Neuronal stem cell (in vitro differentiated cells): ENCODE measurements around the gene POLG.

Source experiments
- DNase-seq: peaks from one replicate; pipeline ENCODE4 v3.0.0-alpha.2; 2013; ENCODE audit warnings: low spot score
- H2AFZ ChIP-seq: one replicate; pipeline ENCODE4 v1.6.1; 2013; ENCODE audit warnings: mild to moderate bottlenecking, low read length, inconsistent platforms
- H2AK5ac ChIP-seq: 2 replicates; pipeline ENCODE4 v1.6.1; 2013; ENCODE audit warnings: low read depth, mild to moderate bottlenecking, inconsistent platforms, low read length, moderate library complexity, mixed read lengths
- H2BK120ac ChIP-seq: 2 replicates; pipeline ENCODE4 v1.6.1; 2013; ENCODE audit warnings: low read depth, mild to moderate bottlenecking, inconsistent platforms, low read length, moderate library complexity, mixed read lengths
- H2BK12ac ChIP-seq: one replicate; pipeline ENCODE4 v1.6.1; 2013; ENCODE audit warnings: low read length, inconsistent platforms
- H2BK15ac ChIP-seq: 2 replicates; pipeline ENCODE4 v1.6.1; 2013; ENCODE audit warnings: mild to moderate bottlenecking, low read length, inconsistent platforms, mixed read lengths
- H2BK5ac ChIP-seq: one replicate; pipeline ENCODE4 v1.6.1; 2013; ENCODE audit warnings: inconsistent platforms, mild to moderate bottlenecking, low read length, moderate library complexity
- H3K14ac ChIP-seq: one replicate; pipeline ENCODE4 v1.6.1; 2013; ENCODE audit warnings: low read length, inconsistent platforms
- H3K18ac ChIP-seq: 2 replicates; pipeline ENCODE4 v1.6.1; 2013; ENCODE audit warnings: low read length, inconsistent platforms
- H3K23ac ChIP-seq: 2 replicates; pipeline ENCODE4 v1.6.1; 2013; ENCODE audit warnings: low read depth, mild to moderate bottlenecking, mixed read lengths, low read length, inconsistent platforms; ENCODE audit not compliant: poor library complexity
- H3K27ac ChIP-seq: replicated peaks from 3 replicates; pipeline ENCODE4 v1.5.1; 2013; ENCODE audit warnings: low read length, inconsistent platforms
- H3K27me3 ChIP-seq, 3 experiments: 2 replicates each; pipeline ENCODE4 v1.6.1; 2013; ENCODE audit warnings: low read length in 3 of 3, mild to moderate bottlenecking in 2 of 3, inconsistent platforms in 1 of 3, low read depth in 1 of 3, mixed read lengths in 1 of 3, moderate library complexity in 1 of 3; ENCODE audit not compliant: control insufficient read depth in 3 of 3, insufficient read depth in 3 of 3
- H3K36me3 ChIP-seq, 2 donors: replicated peaks in 1 of 2; 2 replicates each; pipeline ENCODE4 v1.6.1; 2013; ENCODE audit warnings: low read length in 2 of 2; ENCODE audit not compliant: control insufficient read depth in 2 of 2, insufficient read depth in 2 of 2
- H3K4ac ChIP-seq: 2 replicates; pipeline ENCODE4 v1.6.1; 2013; ENCODE audit warnings: inconsistent platforms, mild to moderate bottlenecking, low read length, moderate library complexity
- H3K4me1 ChIP-seq, 2 donors: 1 replicate in 1 of 2; 2 replicates in 1 of 2; pipeline ENCODE4 v1.6.1; 2013; ENCODE audit warnings: low read length in 2 of 2, low read depth in 1 of 2; ENCODE audit not compliant: control insufficient read depth in 2 of 2, insufficient read depth in 1 of 2
- H3K4me2 ChIP-seq: one replicate; pipeline ENCODE4 v1.6.1; 2013; ENCODE audit warnings: mild to moderate bottlenecking, low read length, inconsistent platforms; ENCODE audit not compliant: insufficient read depth, poor library complexity, severe bottlenecking
- H3K4me3 ChIP-seq, 2 donors: 2 replicates each; pipeline ENCODE4 v1.5.1; 2013; ENCODE audit warnings: low read length in 2 of 2, mild to moderate bottlenecking in 2 of 2, inconsistent platforms in 1 of 2, moderate library complexity in 1 of 2
- H3K79me1 ChIP-seq: one replicate; pipeline ENCODE4 v1.6.1; 2013; ENCODE audit warnings: low read depth, mild to moderate bottlenecking, inconsistent platforms, low read length, moderate library complexity
- H3K9ac ChIP-seq: one replicate; pipeline ENCODE4 v1.6.1; 2013; ENCODE audit warnings: mild to moderate bottlenecking, low read depth, low read length, inconsistent platforms; ENCODE audit not compliant: poor library complexity
- H3K9me3 ChIP-seq, 2 donors: replicated peaks in 1 of 2; 2 replicates each; pipeline versions ENCODE3 to v1.6.1; 2013; ENCODE audit warnings: low read length in 2 of 2, mild to moderate bottlenecking in 2 of 2, inconsistent platforms in 1 of 2, low read depth in 1 of 2, mixed read lengths in 1 of 2, moderate library complexity in 1 of 2; ENCODE audit not compliant: control insufficient read depth in 2 of 2, insufficient read depth in 1 of 2
- H4K8ac ChIP-seq: one replicate; pipeline ENCODE4 v1.6.1; 2013; ENCODE audit warnings: low read depth, mild to moderate bottlenecking, inconsistent platforms, low read length, moderate library complexity
- H4K91ac ChIP-seq: one replicate; pipeline ENCODE4 v1.6.1; 2013; ENCODE audit warnings: low read length, low read depth, mild to moderate bottlenecking, inconsistent platforms; ENCODE audit not compliant: poor library complexity
- WGBS, 2 donors: extraction: QIAGEN DNeasy Blood & Tissue Kit; methylation state at CpG; one replicate each; pipeline ENCODE4 v1.1.7; 2013; ENCODE audit warnings: missing lambda C conversion rate in 2 of 2, mixed read lengths in 1 of 2; ENCODE audit not compliant: insufficient read length in 2 of 2, insufficient replicate concordance in 1 of 2; ENCODE audit errors: extremely low coverage in 2 of 2; 5-methylcytosine and 5-hydroxymethylcytosine counted together

POLG gene

DNA sequence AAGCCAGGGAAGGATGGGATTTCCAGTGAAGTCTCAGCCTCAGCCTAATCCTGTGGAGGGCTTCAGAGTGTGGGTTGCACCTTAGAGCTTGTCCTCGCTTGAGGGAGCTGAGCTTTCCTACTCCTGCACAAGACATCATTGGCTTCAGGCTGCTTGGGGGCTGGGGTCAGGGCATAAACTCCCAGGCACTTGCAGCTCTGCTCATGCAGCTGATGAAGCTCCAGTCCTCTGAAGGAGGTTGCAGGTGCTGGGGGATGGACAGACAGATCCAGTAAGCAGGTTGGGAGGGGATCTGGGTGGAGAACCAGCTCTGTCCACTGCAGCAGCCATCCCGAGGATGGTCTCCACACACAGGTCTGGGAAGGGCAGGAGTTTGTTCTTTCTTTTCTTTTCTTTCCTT lies 19.4 kb upstream of the POLG start:
- no peak for DNase-seq
- Histone ChIP-seq H2BK5ac (no peak overlapping the region), H3K9ac (no peak overlapping the region), H3K4me3 (no peak overlapping the region), H2BK12ac (no peak overlapping the region), H3K4me1 (no peaks in the 10 kb centered on the region), H3K27me3 (peaks cover 7 to 78% (median 27%) of the 10 kb centered on the region in 3 experiments), H3K36me3 (no peaks in the 10 kb centered on the region), H2AFZ (no peak overlapping the region), H4K91ac (peak overlapping the region; percentile 60), H3K23ac (no peak overlapping the region), H2AK5ac (no peak overlapping the region), H3K14ac (no peak overlapping the region), H3K27ac (no peak overlapping the region), H4K8ac (peak overlapping the region; percentile 53), H2BK120ac (no peak overlapping the region), H2BK15ac (no peak overlapping the region), H3K79me1 (no peaks in the 10 kb centered on the region), H3K4me2 (no peak overlapping the region), H3K9me3 (no peaks in the 10 kb centered on the region), H3K18ac (peak overlapping the region; percentile 70), H3K4ac (no peak overlapping the region)
- no CpG with 5 or more reads among the region's 2 CpGs for WGBS, 2 donors

DNA sequence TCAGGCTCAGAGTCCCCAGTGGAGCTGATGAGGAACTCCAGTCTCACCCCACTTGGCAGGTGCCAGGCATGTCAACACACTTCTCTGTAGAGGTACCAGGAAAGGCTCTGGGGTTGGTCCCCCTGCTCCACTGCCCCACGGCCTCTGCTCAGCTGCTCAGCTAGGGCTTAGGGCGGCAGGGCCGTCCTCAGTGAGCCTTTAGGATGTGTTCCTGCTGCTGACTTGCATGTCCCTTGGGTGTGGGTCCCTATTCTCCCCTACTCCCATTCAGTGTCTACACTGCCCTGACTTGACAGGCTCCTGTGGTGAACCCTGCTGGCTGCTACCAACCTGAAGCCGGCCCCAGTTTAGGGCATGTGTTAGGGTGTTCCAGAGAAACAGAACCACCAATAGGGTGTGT lies 17.9 kb upstream of the POLG start:
- no peak overlapping the region for H4K8ac ChIP-seq
- H3K4me2 ChIP-seq = no peak overlapping the region
- H3K4me3 ChIP-seq = no peak overlapping the region
- no peak overlapping the region for H2AK5ac ChIP-seq
- H3K27ac ChIP-seq = no peak overlapping the region
- no peak overlapping the region for H2BK15ac ChIP-seq
- H2AFZ ChIP-seq = no peak overlapping the region
- H2BK5ac ChIP-seq = no peak overlapping the region
- H3K14ac ChIP-seq = no peak overlapping the region
- H3K4me1 ChIP-seq = no peaks in the 10 kb centered on the region
- H3K4ac ChIP-seq = no peak overlapping the region
- no CpG with 5 or more reads among the region's 4 CpGs for WGBS, 2 donors
- no peaks in the 10 kb centered on the region for H3K36me3 ChIP-seq
- H2BK12ac ChIP-seq = no peak overlapping the region
- no peaks in the 10 kb centered on the region for H3K79me1 ChIP-seq
- no peak for DNase-seq
- H3K18ac ChIP-seq = peak overlapping the region; percentile 5
- no peak overlapping the region for H4K91ac ChIP-seq
- no peak overlapping the region for H3K9ac ChIP-seq
- no peaks in the 10 kb centered on the region for H3K9me3 ChIP-seq
- no peak overlapping the region for H2BK120ac ChIP-seq
- no peak overlapping the region for H3K23ac ChIP-seq
- peaks cover 0 to 77% (median 15%) of the 10 kb centered on the region in 3 experiments for H3K27me3 ChIP-seq

DNA sequence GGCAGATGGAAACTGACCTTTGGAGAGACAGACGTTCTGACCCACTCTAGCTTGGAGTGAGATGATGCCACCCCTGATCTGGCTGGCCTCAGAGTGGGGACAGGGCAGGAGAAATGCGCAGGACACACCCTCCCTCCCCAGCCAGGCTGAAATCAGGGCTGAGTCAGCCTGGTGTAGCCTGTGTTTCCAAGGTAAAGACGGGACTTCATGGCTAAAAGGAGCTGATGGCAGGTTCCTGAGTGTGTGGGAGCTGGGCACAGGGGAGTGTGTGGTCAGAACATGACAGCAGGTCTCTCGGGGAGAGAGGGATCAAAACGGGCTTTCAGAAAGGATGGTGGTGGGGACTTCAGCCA lies 14.6 kb upstream of the POLG start:
- WGBS, 2 donors = no CpG with 5 or more reads among the region's 5 CpGs
- peaks cover 0 to 71% (median 2%) of the 10 kb centered on the region in 3 experiments for H3K27me3 ChIP-seq

DNA sequence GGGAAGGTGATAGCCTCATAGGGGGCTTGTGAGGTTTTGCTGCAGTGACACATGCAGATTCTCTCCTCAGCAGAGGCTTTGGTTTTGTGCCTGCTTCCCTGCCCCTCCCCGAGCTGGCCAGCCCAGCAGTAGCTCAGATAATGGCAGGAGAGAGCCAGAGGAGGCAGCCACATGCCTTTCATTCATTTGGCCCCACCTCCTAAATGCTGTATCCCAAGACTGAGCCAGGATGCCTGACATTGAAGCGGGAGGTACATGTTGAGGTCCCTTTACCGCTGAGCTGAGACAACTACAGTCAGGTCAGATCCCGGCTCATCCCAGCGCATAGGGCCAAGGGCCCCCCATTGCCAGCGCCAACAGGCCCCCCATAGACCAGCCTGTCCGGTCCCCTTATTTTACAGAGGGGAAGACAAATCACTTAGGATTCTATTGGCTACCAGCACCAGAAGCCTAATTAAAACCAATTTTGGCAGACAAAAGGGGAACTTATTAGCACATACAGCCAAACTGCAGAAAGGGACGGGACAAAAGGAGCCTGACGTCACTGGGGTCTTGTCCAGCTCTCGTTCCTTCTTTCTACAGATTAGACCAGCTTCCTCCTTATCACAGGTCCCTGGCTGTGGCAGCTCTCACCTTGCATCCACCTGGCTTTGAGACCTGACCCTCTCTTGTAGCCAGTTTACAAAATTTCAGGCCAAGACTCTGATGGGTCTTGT lies 12.1 kb upstream of the POLG start:
- Histone ChIP-seq H2AFZ (no peak overlapping the region), H2BK12ac (no peak overlapping the region), H2BK120ac (no peak overlapping the region), H3K14ac (no peak overlapping the region), H3K4ac (no peak overlapping the region), H2AK5ac (no peak overlapping the region), H3K4me2 (peak overlapping the region; percentile 18), H4K91ac (no peak overlapping the region), H3K79me1 (no peaks in the 10 kb centered on the region), H3K36me3 (no peaks in the 10 kb centered on the region), H3K9ac (no peak overlapping the region), H3K4me1 (peaks cover 0 to 8% of the 10 kb centered on the region in 2 donors), H3K27me3 (peaks cover 0 to 64% (median 0%) of the 10 kb centered on the region in 3 experiments), H3K18ac (no peak overlapping the region), H3K27ac (no peak overlapping the region), H3K23ac (no peak overlapping the region), H2BK15ac (no peak overlapping the region), H2BK5ac (no peak overlapping the region), H3K4me3 (no peak overlapping the region), H3K9me3 (no peaks in the 10 kb centered on the region), H4K8ac (no peak overlapping the region)
- no CpG with 5 or more reads among the region's 10 CpGs for WGBS, 2 donors
- no peak for DNase-seq

More for the DNA sequence above, 14.6 kb upstream of the POLG start:
- no peaks in the 10 kb centered on the region for H3K79me1 ChIP-seq
- no peak overlapping the region for H3K23ac ChIP-seq
- H3K9me3 ChIP-seq = no peaks in the 10 kb centered on the region
- H2BK15ac ChIP-seq = no peak overlapping the region
- H3K4ac ChIP-seq = no peak overlapping the region
- no peak overlapping the region for H3K18ac ChIP-seq
- no peak overlapping the region for H3K4me2 ChIP-seq
- no peak overlapping the region for H3K9ac ChIP-seq
- no peak overlapping the region for H2AK5ac ChIP-seq
- no peak overlapping the region for H3K27ac ChIP-seq
- H2AFZ ChIP-seq = no peak overlapping the region
- no peak overlapping the region for H2BK12ac ChIP-seq
- no peak overlapping the region for H4K91ac ChIP-seq
- H3K36me3 ChIP-seq = no peaks in the 10 kb centered on the region
- H2BK5ac ChIP-seq = no peak overlapping the region
- DNase-seq = no peak
- no peak overlapping the region for H2BK120ac ChIP-seq
- H4K8ac ChIP-seq = no peak overlapping the region
- peaks cover 0 to 8% of the 10 kb centered on the region in 2 donors for H3K4me1 ChIP-seq
- peak overlapping the region; percentile 3 for H3K14ac ChIP-seq
- H3K4me3 ChIP-seq = no peak overlapping the region
